Spleen (tissue), 13 donors: Measurements from ENCODE around the gene LYPD1. TPM values are rescaled to one million over a fixed set of nuclear protein-coding genes. Genes with fewer than 3 reads are reported as not detected.

Experiments
- DNase-seq: peaks from one replicate; pipeline ENCODE4 v3.0.0-alpha.2; 2020
- H3K27ac ChIP-seq, 8 donors: fragments of 200-600 bp; sonication (generic) in 7 of 8; 1 replicate in 4 of 8; 2 replicates in 4 of 8; pipeline versions ENCODE4 v1.5.0 to v1.8.0; 2016 to 2021; ENCODE audit warnings: inconsistent platforms in 4 of 8, mild to moderate bottlenecking in 4 of 8, moderate library complexity in 1 of 8
- H3K27me3 ChIP-seq, 7 donors: fragments of 200-600 bp; sonication (generic) in 6 of 7; replicated peaks in 1 of 7; 1 replicate in 4 of 7; 2 replicates in 3 of 7; pipeline versions ENCODE4 v1.5.0 to v1.8.0; 2016 to 2021; ENCODE audit warnings: inconsistent platforms in 3 of 7, mild to moderate bottlenecking in 1 of 7
- H3K36me3 ChIP-seq, 6 donors: fragments of 200-600 bp; sonication (generic) in 5 of 6; 1 replicate in 4 of 6; 2 replicates in 2 of 6; pipeline versions ENCODE4 v1.5.0 to v1.8.0; 2016 to 2021; ENCODE audit warnings: inconsistent platforms in 2 of 6
- H3K4me1 ChIP-seq, 6 donors: fragments of 200-600 bp; sonication (generic) in 5 of 6; 1 replicate in 3 of 6; 2 replicates in 3 of 6; pipeline versions ENCODE4 v1.5.0 to v1.8.0; 2016 to 2021; ENCODE audit warnings: inconsistent platforms in 3 of 6
- H3K4me3 ChIP-seq, 8 donors: fragments of 200-600 bp; sonication (generic) in 7 of 8; 1 replicate in 4 of 8; 2 replicates in 4 of 8; pipeline versions ENCODE4 v1.5.0 to v1.8.0; 2016 to 2021; ENCODE audit warnings: inconsistent platforms in 4 of 8, mild to moderate bottlenecking in 4 of 8, moderate library complexity in 2 of 8
- H3K9me3 ChIP-seq, 8 donors: fragments of 200-600 bp; sonication (generic) in 7 of 8; 1 replicate in 4 of 8; 2 replicates in 4 of 8; pipeline versions ENCODE4 v1.5.0 to v1.8.0; 2016 to 2021; ENCODE audit warnings: inconsistent platforms in 4 of 8
- CTCF ChIP-seq, 11 experiments: fragments of 200-600 bp in 7 of 11; fragments of 450-650 bp in 4 of 11; sonication (generic) in 4 of 11; IDR thresholded peaks in 8 of 11; conservative IDR thresholded peaks in 3 of 11; 1 replicate in 7 of 11; 2 replicates in 4 of 11; pipeline versions ENCODE4 v1.4.0 to v1.8.0; 2016 to 2021; ENCODE audit warnings: antibody characterized with exemption in 11 of 11, inconsistent platforms in 4 of 11, mild to moderate bottlenecking in 1 of 11
- POLR2A ChIP-seq, 3 donors: fragments of 450-650 bp; IDR thresholded peaks; one replicate each; pipeline ENCODE4 v1.5.1; 2017; ENCODE audit warnings: antibody characterized with exemption in 3 of 3, mild to moderate bottlenecking in 1 of 3
- POLR2AphosphoS5 ChIP-seq, 3 donors: sonication (generic); formaldehyde crosslinking; IDR thresholded peaks; one replicate each; pipeline ENCODE4 v1.5.1; 2017; ENCODE audit warnings: antibody characterized with exemption in 3 of 3
- WGBS, 5 donors: extraction: QIAGEN DNeasy Blood & Tissue Kit in 3 of 5; methylation state at CpG; one replicate each; pipeline versions ENCODE4 v1.1.5 to v1.1.7; 2013 to 2018; 5-methylcytosine and 5-hydroxymethylcytosine counted together
- intact Hi-C: fragments of 100-400 bp; cut with DNase I; formaldehyde crosslinking; loops from one replicate; pipeline ENCODE4 v1.15.0; 2023; ENCODE audit warnings: low total_unique reads
- long read RNA-seq, 2 donors: transcript quantifications; one replicate each; lab custom pipeline, GENCODE V29; 2026
- polyA plus RNA-seq, 3 donors: library from polyadenylated mRNA; stranded (reverse); fragments of 200-250 nt; gene quantifications; one replicate each; pipeline ENCODE4 v1.2.1, GENCODE V29; 2013
- total RNA-seq, 7 donors: library from RNA; depleted of rRNA in 3 of 7; stranded (reverse); fragments of >200 nt in 3 of 7; fragmentation: NEBNext Ultra II Directional in 4 of 7; extraction: Animal tissue kit (Norgen Biotek cat#: 25700) in 4 of 7; gene quantifications; one replicate each; pipeline versions ENCODE4 v1.1.0 to v1.2.1, GENCODE V29; 2016 to 2021
- donor health status: healthy with polysubstance abuse.
- donor health status: DM: no; HTN: no; CAD: no; lungs with moderate emphysema.
- donor health status: DM: no; HTN: no; CAD: no.
- donor health status: Bipolar disorder and iron deficiency.
- donor health status: healthy.
- donor health status: DM: no; HTN: no; CAD: no.
- donor health status: DM: yes; HTN: yes; CAD: no.

LYPD1 gene, protein sequence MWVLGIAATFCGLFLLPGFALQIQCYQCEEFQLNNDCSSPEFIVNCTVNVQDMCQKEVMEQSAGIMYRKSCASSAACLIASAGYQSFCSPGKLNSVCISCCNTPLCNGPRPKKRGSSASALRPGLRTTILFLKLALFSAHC
- total RNA-seq (1 to 10 TPM in 2 of 7 donors, under 1 TPM in 5; 0.34 to 4.3 (median 0.58) TPM), polyA plus RNA-seq (under 1 TPM; 0.10 to 0.36 (median 0.15) TPM)
- long read RNA-seq, donor 1, result 0 reads
- long read RNA-seq, donor 2, result 0 reads

GRCh38 chr2:132669908-132670495 lies at the start of gene LYPD1:
Gene LYPD1 (minus strand): TSS chr2:132670205. CDS start chr2:132669932, 273 bp downstream.
- intact Hi-C loops, result no loop called here
- Histone ChIP-seq H3K4me3 (peak within 1 kb of the TSS; percentile 5 to 63 (median 28)), H3K9me3 (no peaks in the 10 kb centered on the region), H3K27me3 (peaks cover 3 to 72% (median 39%) of the 10 kb centered on the region in 7 donors), H3K4me1 (peaks cover 8 to 32% (median 28%) of the 10 kb centered on the region in 6 donors), H3K36me3 (no peaks in the 10 kb centered on the region), H3K27ac (no peak within 1 kb of the TSS)
- WGBS, 5 donors, result 1 to 7% (median 3%) methylated on average over 41 to 59 of the region's 59 CpGs
- TF ChIP-seq POLR2A (IDR thresholded peaks at IDR 0.05) (no peak), POLR2AphosphoS5 (IDR thresholded peaks at IDR 0.05) (no peak), CTCF (IDR thresholded peaks at IDR 0.05 in 8 of 11, conservative IDR thresholded peaks at IDR 0.05 in 3 of 11) (no peak)
- DNase-seq, result no peak

- no peak overlapping the region for H3K4me3 ChIP-seq
- no peak for DNase-seq
- no peaks in the 10 kb centered on the region for H3K4me1 ChIP-seq
- H3K27me3 ChIP-seq, result no peaks in the 10 kb centered on the region
- H3K9me3 ChIP-seq, result no peaks in the 10 kb centered on the region
- intact Hi-C loops, result no loop called here
- no peak overlapping the region for H3K27ac ChIP-seq
- 70 to 83% (median 81%) methylated on average over 9 of the region's 9 CpGs for WGBS, 5 donors
- TF ChIP-seq CTCF (IDR thresholded peaks at IDR 0.05 in 8 of 11, conservative IDR thresholded peaks at IDR 0.05 in 3 of 11), result no peak
- TF ChIP-seq POLR2A (IDR thresholded peaks at IDR 0.05), result no peak
- TF ChIP-seq POLR2AphosphoS5 (IDR thresholded peaks at IDR 0.05), result no peak
- no peaks in the 10 kb centered on the region for H3K36me3 ChIP-seq
Measured at GRCh38 chr2:132719480-132719879, 49.5 kb upstream of the LYPD1 start.

GRCh38 chr2:132716954-132717353 lies 46.9 kb upstream of the LYPD1 start:
- Histone ChIP-seq H3K27ac (no peak overlapping the region), H3K36me3 (no peaks in the 10 kb centered on the region), H3K9me3 (no peaks in the 10 kb centered on the region), H3K4me3 (no peak overlapping the region), H3K27me3 (no peaks in the 10 kb centered on the region), H3K4me1 (no peaks in the 10 kb centered on the region)
- intact Hi-C loops, result no loop called here
- no peak for TF ChIP-seq POLR2AphosphoS5 (IDR thresholded peaks at IDR 0.05)
- TF ChIP-seq CTCF (IDR thresholded peaks at IDR 0.05 in 8 of 11, conservative IDR thresholded peaks at IDR 0.05 in 3 of 11), result no peak
- no peak for TF ChIP-seq POLR2A (IDR thresholded peaks at IDR 0.05)
- no peak for DNase-seq
- WGBS, 5 donors, result 76 to 82% (median 82%) methylated on average over 2 of the region's 2 CpGs
